Heart left ventricle (tissue), 16 donors: ENCODE measurements around the gene SEH1L. TPM values are rescaled to one million over a fixed set of nuclear protein-coding genes. Genes with fewer than 3 reads are reported as not detected.

Experiments
- ATAC-seq, 4 donors: fragments of 200-7000 bp; cut with Tn5 transposase; one replicate each; pipeline ENCODE4 v1.9.1; 2020 to 2022; ENCODE audit warnings: moderate library complexity in 4 of 4, mild to moderate bottlenecking in 3 of 4, moderate number of reproducible peaks in 1 of 4
- DNase-seq, 5 donors: peaks; one replicate each; pipeline ENCODE4 v3.0.0-alpha.2; 2020
- H3K27ac ChIP-seq, 12 donors: fragments of 200-600 bp; sonication (generic) in 4 of 12; one replicate each; pipeline versions ENCODE4 v1.5.0 to v1.8.0; 2016 to 2022; ENCODE audit warnings: mild to moderate bottlenecking in 2 of 12
- H3K27me3 ChIP-seq, 9 donors: fragments of 200-600 bp; sonication (generic) in 2 of 9; one replicate each; pipeline versions ENCODE4 v1.5.1 to v1.8.0; 2016 to 2022; ENCODE audit warnings: mild to moderate bottlenecking in 3 of 9
- H3K36me3 ChIP-seq, 9 donors: fragments of 200-600 bp; sonication (generic) in 2 of 9; one replicate each; pipeline versions ENCODE4 v1.5.0 to v1.8.0; 2018 to 2022; ENCODE audit warnings: mild to moderate bottlenecking in 2 of 9
- H3K4me1 ChIP-seq, 12 donors: fragments of 200-600 bp; sonication (generic) in 4 of 12; one replicate each; pipeline versions ENCODE4 v1.5.0 to v1.8.0; 2016 to 2022; ENCODE audit warnings: mild to moderate bottlenecking in 3 of 12
- H3K4me3 ChIP-seq, 12 donors: fragments of 200-600 bp; sonication (generic) in 4 of 12; one replicate each; pipeline versions ENCODE4 v1.5.0 to v1.8.0; 2017 to 2022; ENCODE audit warnings: mild to moderate bottlenecking in 9 of 12, moderate library complexity in 4 of 12
- H3K9me3 ChIP-seq, 12 donors: fragments of 200-600 bp; sonication (generic) in 4 of 12; one replicate each; pipeline versions ENCODE4 v1.5.0 to v1.8.0; 2016 to 2022; ENCODE audit warnings: mild to moderate bottlenecking in 1 of 12
- CTCF ChIP-seq, 12 donors: fragments of 200-600 bp; sonication (generic) in 4 of 12; IDR thresholded peaks; one replicate each; pipeline versions ENCODE4 v1.5.0 to v1.8.0; 2018 to 2022; ENCODE audit warnings: antibody characterized with exemption in 12 of 12, mild to moderate bottlenecking in 5 of 12
- POLR2A ChIP-seq, 2 donors: fragments of 450-650 bp; IDR thresholded peaks; one replicate each; pipeline ENCODE4 v1.6.1; 2017; ENCODE audit warnings: antibody characterized with exemption in 2 of 2, mild to moderate bottlenecking in 2 of 2, moderate library complexity in 2 of 2
- WGBS, 4 donors: extraction: QIAGEN DNeasy Blood & Tissue Kit in 2 of 4; methylation state at CpG; one replicate each; pipeline versions ENCODE4 v1.1.5 to v1.1.7; 2013 to 2018; 5-methylcytosine and 5-hydroxymethylcytosine counted together
- intact Hi-C, 10 donors: fragments of 100-400 bp; cut with DNase I; formaldehyde crosslinking; loops; one replicate each; pipeline versions ENCODE4 v1.11.1 to v1.14.2; 2022
- polyA plus RNA-seq, 2 donors: library from polyadenylated mRNA; stranded (reverse); fragments of 200-250 nt; gene quantifications; one replicate each; pipeline ENCODE4 v1.2.3, GENCODE V29; 2013
- total RNA-seq, 9 donors: library from RNA; depleted of rRNA in 2 of 9; stranded (reverse); fragments of >200 nt in 2 of 9; fragmentation: NEBNext Ultra II Directional in 3 of 9; extraction: Animal tissue kit (Norgen Biotek cat#: 25700) in 3 of 9; gene quantifications; one replicate each; pipeline versions ENCODE4 v1.1.0 to v1.2.4, GENCODE V29; 2016 to 2023
- donor health status: ischemic (EF 13 %, LVEDD 7.1; RV severe dilation, severe dysfunction).
- donor health status: healthy with polysubstance abuse.
- donor health status: DM: no; HTN: yes; CAD: no.
- donor health status: DM: no; HTN: no; CAD: no.
- donor health status: ischemic (EF 25% LVEDD 6.9; RV normal size, moderate dysfunction).
- donor health status: ischemic (EF 25% LVEDD 5.7; RV mildly dilated, moderate dysfunction).
- donor health status: healthy.
- donor health status: DM: yes; HTN: yes; CAD: no.
- donor health status: ischemic (EF 35%, LVEDD 5.7; RV mildly dilated, moderate dysfunction).
- donor health status: nonischemic (EF 11% LVEDD 7.7; RV severe dilation, severe dysfunction).
- donor health status: DM: yes; HTN: yes; CAD: no.
- donor health status: PGD.
- donor health status: ischemic (EF 29% LVEDD 5.4; RV normal size, mild dysfunction).
- donor health status: nonischemic (EF 23%, LVEDD 6.1; RV moderate dilation, normal function).

The SEH1L gene
- total and polyA plus RNA-seq, 11 donors: 8.6 to 39.9 (median 18.5) TPM

- intact Hi-C loops: loop anchor here in 6 of 10 donors (2.0 to 10.0 kb wide), 6 partner anchors 46 to 622 kb away; partner anchors contain the start of genes PTPN2 (in 5 of the 6), AFG3L2 (in 3 of the 6) and CEP192 (in 1 of the 6)
- Histone ChIP-seq H3K36me3 (no peaks in the 10 kb centered on the region), H3K4me1 (peaks cover 0 to 43% (median 19%) of the 10 kb centered on the region in 12 donors), H3K9me3 (no peaks in the 10 kb centered on the region), H3K27ac (peak overlapping the region; percentile 72 to 99 (median 96)), H3K4me3 (peak overlapping the region; percentile 44 to 93 (median 73)), H3K27me3 (no peaks in the 10 kb centered on the region)
- DNase-seq: peak; percentile 52 to 78 (median 75)
- peak in 3 of 4 donors; percentile 1 to 24 (median 2) for ATAC-seq
- peak in 1 of 12 donors; percentile 10 for TF ChIP-seq CTCF (IDR thresholded peaks at IDR 0.05)
- TF ChIP-seq POLR2A (IDR thresholded peaks at IDR 0.05): no peak
- WGBS, 4 donors: 3 to 4% (median 4%) methylated on average over 15 of the region's 15 CpGs
Observed at GRCh38 chr18:12946549-12947284, 1.1 kb upstream of the SEH1L start.

GRCh38 chr18:12948050-12948804, 416 bp downstream of the SEH1L start:
- TF ChIP-seq CTCF (IDR thresholded peaks at IDR 0.05) (no peak), POLR2A (IDR thresholded peaks at IDR 0.05) (peak in 1 of 2 donors; percentile 76)
- Histone ChIP-seq H3K9me3 (no peaks in the 10 kb centered on the region), H3K27ac (peak overlapping the region; percentile 73 to 100 (median 97)), H3K4me1 (peaks cover 0 to 45% (median 19%) of the 10 kb centered on the region in 12 donors), H3K36me3 (peaks cover 0 to 9% (median 5%) of the 10 kb centered on the region in 9 donors), H3K4me3 (peak overlapping the region; percentile 33 to 93 (median 70)), H3K27me3 (no peaks in the 10 kb centered on the region)
- WGBS, 4 donors: 1 to 7% (median 3%) methylated on average over 25 to 81 of the region's 81 CpGs
- intact Hi-C loops: loop anchor here in 6 of 10 donors (2.0 to 10.0 kb wide), 6 partner anchors 43 to 623 kb away; partner anchors contain the start of genes PTPN2 (in 5 of the 6), CEP192 (in 3 of the 6) and AFG3L2 (in 2 of the 6)
- ATAC-seq (peak; percentile 68 to 88 (median 84)), DNase-seq (peak; percentile 96 to 98 (median 96))

- TF ChIP-seq CTCF (IDR thresholded peaks at IDR 0.05) (no peak), POLR2A (IDR thresholded peaks at IDR 0.05) (no peak)
- H3K4me1 ChIP-seq: no peaks in the 10 kb centered on the region
- ATAC-seq (no peak), DNase-seq (no peak)
- H3K27me3 ChIP-seq: no peaks in the 10 kb centered on the region
- 82 to 99% (median 98%) methylated on average over 3 of the region's 3 CpGs for WGBS, 4 donors
- intact Hi-C loops: no loop called here
- H3K9me3 ChIP-seq: no peaks in the 10 kb centered on the region
- H3K36me3 ChIP-seq: peaks cover 0 to 64% (median 50%) of the 10 kb centered on the region in 9 donors
- H3K4me3 ChIP-seq: no peak overlapping the region
- H3K27ac ChIP-seq: no peak overlapping the region
Observed at GRCh38 chr18:12958478-12958877, 10.7 kb downstream of the SEH1L start.

- no peak for DNase-seq
- no peak overlapping the region for H3K27ac ChIP-seq
- 86 to 97% (median 94%) methylated on average over 2 of the region's 2 CpGs for WGBS, 4 donors
- ATAC-seq: no peak
- peaks cover 0 to 73% (median 56%) of the 10 kb centered on the region in 9 donors for H3K36me3 ChIP-seq
- H3K4me3 ChIP-seq: no peak overlapping the region
- H3K4me1 ChIP-seq: no peaks in the 10 kb centered on the region
- H3K27me3 ChIP-seq: no peaks in the 10 kb centered on the region
- intact Hi-C loops: no loop called here
- no peak for TF ChIP-seq POLR2A (IDR thresholded peaks at IDR 0.05)
- no peak for TF ChIP-seq CTCF (IDR thresholded peaks at IDR 0.05)
- H3K9me3 ChIP-seq: no peaks in the 10 kb centered on the region
Observed at GRCh38 chr18:12960395-12960794, 12.6 kb downstream of the SEH1L start.
